GM23248 (cell line): ENCODE data around the gene SURF4.

Experiments used
- EZH2 ChIP-seq: fragments of 200-600 bp; sonication (generic); IDR thresholded peaks from 2 replicates; pipeline ENCODE4 v1.6.1; 2018; ENCODE audit warnings: antibody characterized with exemption, mild to moderate bottlenecking; ENCODE audit not compliant: insufficient read depth, poor library complexity, severe bottlenecking
- EZH2phosphoT487 ChIP-seq: fragments of 200-600 bp; sonication (generic); IDR thresholded peaks from 2 replicates; pipeline ENCODE4 v1.6.1; 2018; ENCODE audit warnings: antibody characterized with exemption, moderate library complexity, mild to moderate bottlenecking, low read depth; ENCODE audit not compliant: insufficient read depth

GRCh38 chr9:133361507-133362092 is 14.3 kb downstream of the SURF4 start:
- TF ChIP-seq EZH2 (no peak), EZH2phosphoT487 (no peak)
